GM12878 (cell line): ENCODE data around the gene SLC35A1. TPM values are rescaled to one million over a fixed set of nuclear protein-coding genes. Genes with fewer than 3 reads are reported as not detected.

Experiments
- ATAC-seq: fragments of 200-7000 bp; cut with Tn5 transposase; 3 replicates; pipeline ENCODE4 v1.9.1; 2020; ENCODE audit warnings: mild to moderate bottlenecking, moderate library complexity
- BruUV-seq: library from RNA; stranded (reverse); fragments of 400-500 nt; replicated peaks from 2 replicates; lab custom pipeline; 2021; lab: Mats Ljungman, UMichigan
- CTCF ChIA-PET: fragments of 300-600 bp; sonication (Branson Sonifier 250); formaldehyde crosslinking; extraction: SDS; loops from one replicate; lab custom pipeline; 2021; ENCODE audit warnings: inconsistent platforms; lab: Yijun Ruan, JAX
- POLR2A ChIA-PET: fragments of 350-600 bp; formaldehyde crosslinking; extraction: SDS; loops from one replicate; lab custom pipeline; 2021; ENCODE audit warnings: inconsistent platforms; lab: Charles Lee
- RAD21 ChIA-PET: fragments of 300-600 bp; sonication (Branson Sonifier 250); formaldehyde crosslinking; loops from one replicate; lab custom pipeline; 2023; ENCODE audit warnings: antibody characterized with exemption; ENCODE audit not compliant: unreplicated experiment; lab: Charles Lee
- SMC1A ChIA-PET: fragments of 300-600 bp; sonication (Branson Sonifier 250); formaldehyde crosslinking; loops from one replicate; lab custom pipeline; 2023; ENCODE audit not compliant: unreplicated experiment, uncharacterized antibody; lab: Charles Lee
- DNase-seq: peaks from one replicate; pipeline ENCODE4 v3.0.0-alpha.2; 2011; ENCODE audit warnings: low read depth, low spot score
- FAIRE-seq: peaks from 3 replicates; lab custom pipeline; 2011; peaks lifted over from hg19 to GRCh38; lab: Jason Lieb, UNC
- H2AFZ ChIP-seq: 2 replicates; pipeline ENCODE4 v1.6.0; 2011; ENCODE audit warnings: low read depth, low read length, control low read depth; ENCODE audit not compliant: control insufficient read depth
- H3K27ac ChIP-seq: 2 replicates; pipeline ENCODE4 v1.5.1; 2011; ENCODE audit warnings: control low read depth; ENCODE audit not compliant: control insufficient read depth, insufficient read depth
- H3K27me3 ChIP-seq, 2 experiments: replicated peaks in 1 of 2; 2 replicates each; pipeline versions ENCODE4 v1.6.0 to v1.6.1; 2011; ENCODE audit warnings: low read length in 1 of 2; ENCODE audit not compliant: control insufficient read depth in 2 of 2, insufficient read depth in 2 of 2
- H3K36me3 ChIP-seq, 2 experiments: 2 replicates each; pipeline ENCODE4 v1.5.1; 2011; ENCODE audit warnings: low read length in 1 of 2; ENCODE audit not compliant: control insufficient read depth in 2 of 2, insufficient read depth in 2 of 2
- H3K4me1 ChIP-seq: 2 replicates; pipeline ENCODE4 v1.6.1; 2011; ENCODE audit warnings: mild to moderate bottlenecking, low read length, moderate library complexity, mixed read lengths; ENCODE audit not compliant: control insufficient read depth, insufficient read depth
- H3K4me2 ChIP-seq: 2 replicates; pipeline ENCODE4 v1.6.0; 2011; ENCODE audit warnings: control low read depth; ENCODE audit not compliant: control insufficient read depth, insufficient read depth
- H3K4me3 ChIP-seq: fragments of 200-600 bp; sonication (generic); 2 replicates; pipeline ENCODE4 v1.5.1; 2016
- H3K79me2 ChIP-seq: 2 replicates; pipeline ENCODE4 v1.6.0; 2011; ENCODE audit warnings: low read length; ENCODE audit not compliant: control insufficient read depth, insufficient read depth
- H3K9ac ChIP-seq: 2 replicates; pipeline ENCODE4 v1.8.0; 2011; ENCODE audit warnings: low read length, control low read depth, mixed read lengths; ENCODE audit not compliant: control insufficient read depth, insufficient read depth
- H3K9me3 ChIP-seq: replicated peaks from 3 replicates; pipeline ENCODE4 v1.5.1; 2011; ENCODE audit warnings: mild to moderate bottlenecking, low read length; ENCODE audit not compliant: control insufficient read depth, insufficient read depth
- H4K20me1 ChIP-seq: 2 replicates; pipeline ENCODE4 v1.6.0; 2011; ENCODE audit not compliant: control insufficient read depth, insufficient read depth
- ATF3 ChIP-seq: IDR thresholded peaks from 2 replicates; pipeline ENCODE4 v1.6.1; 2011; ENCODE audit warnings: low read depth, mild to moderate bottlenecking, low read length, moderate library complexity, borderline replicate concordance; ENCODE audit errors: extremely low read depth
- CHD2 ChIP-seq: IDR thresholded peaks from 2 replicates; pipeline ENCODE4 v1.6.1; 2011; ENCODE audit warnings: low read depth, low read length, improper control_type of control experiment, borderline replicate concordance
- EP300 ChIP-seq, 2 experiments: fragments of 150-350 bp in 1 of 2; IDR thresholded peaks; 2 replicates each; pipeline ENCODE4 v1.6.1; 2011 to 2012; ENCODE audit warnings: low read depth in 2 of 2, low read length in 2 of 2, borderline replicate concordance in 1 of 2, improper control_type of control experiment in 1 of 2, inconsistent platforms in 1 of 2; ENCODE audit not compliant: control insufficient read depth in 1 of 2
- HDAC6 ChIP-seq: fragments of 200-600 bp; sonication (generic); IDR thresholded peaks from one replicate; pipeline ENCODE4 v1.8.0; 2017; ENCODE audit warnings: antibody characterized with exemption; ENCODE audit not compliant: unreplicated experiment
- IKZF2 ChIP-seq, 2 experiments: fragments of 450-650 bp; IDR thresholded peaks; 2 replicates each; pipeline ENCODE4 v1.6.1; 2017; ENCODE audit warnings: mild to moderate bottlenecking in 2 of 2, moderate library complexity in 2 of 2
- KLF5 ChIP-seq: fragments of 450-650 bp; IDR thresholded peaks from 2 replicates; pipeline ENCODE4 v1.6.1; 2014; ENCODE audit warnings: mild to moderate bottlenecking; ENCODE audit not compliant: partially characterized antibody
- MAX ChIP-seq: IDR thresholded peaks from 2 replicates; pipeline ENCODE4 v1.6.1; 2012; ENCODE audit warnings: low read depth, low read length, improper control_type of control experiment
- MTA2 ChIP-seq: fragments of 450-650 bp; IDR thresholded peaks from 2 replicates; pipeline ENCODE4 v1.6.1; 2016; ENCODE audit warnings: low read depth, mild to moderate bottlenecking, moderate library complexity
- NFIC ChIP-seq: IDR thresholded peaks from 2 replicates; pipeline ENCODE4 v1.6.1; 2012; ENCODE audit warnings: low read depth, mild to moderate bottlenecking, inconsistent platforms, low read length, moderate library complexity
- RFX5 ChIP-seq: IDR thresholded peaks from 2 replicates; pipeline ENCODE4 v1.6.1; 2011; ENCODE audit warnings: low read depth, low read length, improper control_type of control experiment
- SPI1 ChIP-seq: IDR thresholded peaks from 2 replicates; pipeline ENCODE4 v1.6.1; 2011; ENCODE audit warnings: low read depth, mild to moderate bottlenecking, low read length, moderate library complexity, borderline replicate concordance; ENCODE audit not compliant: insufficient read depth
- TCF12 ChIP-seq: IDR thresholded peaks from 2 replicates; pipeline ENCODE4 v1.6.1; 2011; ENCODE audit warnings: low read depth, mild to moderate bottlenecking, low read length
- ZSCAN29 ChIP-seq: fragments of 450-650 bp; IDR thresholded peaks from 2 replicates; pipeline ENCODE4 v1.6.1; 2017; ENCODE audit warnings: mild to moderate bottlenecking, moderate library complexity
- WGBS: methylation state at CpG from one replicate; pipeline ENCODE4 v1.1.6; 2016; ENCODE audit warnings: low lambda C conversion rate; ENCODE audit not compliant: insufficient replicate concordance, insufficient coverage; ENCODE audit errors: missing lambda C conversion rate; 5-methylcytosine and 5-hydroxymethylcytosine counted together
- in situ Hi-C: fragments of 300-500 bp; cut with MboI; formaldehyde crosslinking; loops from 9 replicates; pipeline ENCODE4 v1.14.3; 2018; ENCODE audit warnings: mixed read lengths
- intact Hi-C: fragments of 100-400 bp; cut with micrococcal nuclease; formaldehyde crosslinking; loops from one replicate; pipeline ENCODE4 v1.14.2; 2022; ENCODE audit not compliant: unreplicated experiment
- polyA plus RNA-seq, 11 experiments: library from polyadenylated mRNA; depleted of rRNA in 4 of 11; unstranded in 6 of 11; stranded (reverse) in 5 of 11; fragments of >200 nt; fragmentation: Nextera tagmentation in 4 of 11; fragmentation: Illumina TruSeq in 1 of 11; extraction: Ambion mirVana in 4 of 11; extraction: Trizol in 1 of 11; gene quantifications; 1 replicate in 1 of 11; 2 replicates in 10 of 11; pipeline versions ENCODE4 v1.2.1 to v1.2.3, GENCODE V29; 2011 to 2016; ENCODE audit warnings: inconsistent platforms in 2 of 11, missing spikeins in 2 of 11, low read depth in 1 of 11
- total RNA-seq, 4 experiments: library from RNA; depleted of rRNA in 3 of 4; stranded (reverse); fragments of >200 nt in 3 of 4; fragmentation: Illumina TruSeq in 1 of 4; extraction: Trizol in 1 of 4; gene quantifications; 2 replicates each; pipeline versions ENCODE4 v1.2.1 to v1.2.3, GENCODE V29; 2013 to 2021
- TF ChIP-seq, protein P1 (sequence below): IDR thresholded peaks from 2 replicates; pipeline ENCODE4 v1.6.1; 2012; ENCODE audit warnings: low read length, inconsistent platforms

SLC35A1 gene
- total and polyA plus RNA-seq, 10 of the 15 experiments (the other 5 are each of a cell fraction or from before 2014, with no cell fraction given): 7.1 to 28.0 (median 12.4) TPM

- SMC1A ChIA-PET: interaction anchor here (1.0 kb wide), 1 partner anchor 20 kb away, joined by 3 read pairs; no protein-coding TSS in a partner anchor
- H3K27ac ChIP-seq: no peak overlapping the region
- RAD21 ChIA-PET: no interaction called here
- no peaks in the 10 kb centered on the region for H4K20me1 ChIP-seq
- no peaks in the 10 kb centered on the region for H3K79me2 ChIP-seq
- intact Hi-C loops: no loop called here
- H3K36me3 ChIP-seq: peaks cover 6 to 11% of the 10 kb centered on the region in 2 experiments
- no TSS peak for BruUV-seq
- no peaks in the 10 kb centered on the region for H3K4me1 ChIP-seq
- no peak overlapping the region for H3K4me2 ChIP-seq
- H3K9me3 ChIP-seq: peaks cover 7% of the 10 kb centered on the region; the same call in 1 of the 3 replicates
- H3K4me3 ChIP-seq: no peak overlapping the region
- no peak for ATAC-seq
- H3K9ac ChIP-seq: no peak overlapping the region
- TF ChIP-seq RFX5: no peak
- no peak for TF ChIP-seq KLF5
- no peak for TF ChIP-seq TCF12
- TF ChIP-seq ATF3: no peak
- no peak for TF ChIP-seq SPI1
- TF ChIP-seq, protein P1, sequence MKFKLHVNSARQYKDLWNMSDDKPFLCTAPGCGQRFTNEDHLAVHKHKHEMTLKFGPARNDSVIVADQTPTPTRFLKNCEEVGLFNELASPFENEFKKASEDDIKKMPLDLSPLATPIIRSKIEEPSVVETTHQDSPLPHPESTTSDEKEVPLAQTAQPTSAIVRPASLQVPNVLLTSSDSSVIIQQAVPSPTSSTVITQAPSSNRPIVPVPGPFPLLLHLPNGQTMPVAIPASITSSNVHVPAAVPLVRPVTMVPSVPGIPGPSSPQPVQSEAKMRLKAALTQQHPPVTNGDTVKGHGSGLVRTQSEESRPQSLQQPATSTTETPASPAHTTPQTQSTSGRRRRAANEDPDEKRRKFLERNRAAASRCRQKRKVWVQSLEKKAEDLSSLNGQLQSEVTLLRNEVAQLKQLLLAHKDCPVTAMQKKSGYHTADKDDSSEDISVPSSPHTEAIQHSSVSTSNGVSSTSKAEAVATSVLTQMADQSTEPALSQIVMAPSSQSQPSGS: no peak
- TF ChIP-seq MTA2: no peak
- no peak for TF ChIP-seq NFIC
- TF ChIP-seq HDAC6: no peak
- TF ChIP-seq MAX: no peak
- no peak for TF ChIP-seq EP300 (IDR thresholded peaks at IDR 0.05; ENCODE audit: borderline replicate concordance in 1 of 2, control insufficient read depth in 1 of 2, low read depth in 2 of 2, low read length in 2 of 2)
- TF ChIP-seq IKZF2 (IDR thresholded peaks at IDR 0.05): no peak
- no peak for TF ChIP-seq ZSCAN29
- no peak for TF ChIP-seq CHD2
- DNase-seq: no peak
- FAIRE-seq: no peak
- in situ Hi-C loops: no loop called here
- WGBS: 95% methylated on average over 1 of the region's 1 CpG
- POLR2A ChIA-PET: no interaction called here
- CTCF ChIA-PET: no interaction called here
- no peak overlapping the region for H2AFZ ChIP-seq
- H3K27me3 ChIP-seq: no peaks in the 10 kb centered on the region
Observed at GRCh38 chr6:87538510-87539260, 65.9 kb downstream of the SLC35A1 start.
